Activated naive CD8-positive, alpha-beta T cell treated with anti-CD3 and anti-CD28 coated beads, Interleukin-2, amount 50 U/mL, for 24 hours (primary cell): Measurements from ENCODE around the gene CEP112.

Experiments used
- ATAC-seq: fragments of 150-1000 bp; cut with Tn5 transposase; one replicate; pipeline ENCODE4 v1.10.0; 2021
- DNase-seq: peaks from one replicate; pipeline ENCODE4 v3.0.0; 2021
- H3K27ac Mint-ChIP-seq: one replicate; pipeline ENCODE4 v1.8.0; 2021; ENCODE audit warnings: mild to moderate bottlenecking, mixed read lengths
- H3K27me3 Mint-ChIP-seq: one replicate; pipeline ENCODE4 v1.8.0; 2021; ENCODE audit warnings: mixed read lengths
- H3K36me3 Mint-ChIP-seq: one replicate; pipeline ENCODE4 v1.8.0; 2021; ENCODE audit warnings: low read depth, mixed read lengths
- H3K4me1 Mint-ChIP-seq: one replicate; pipeline ENCODE4 v1.8.0; 2021; ENCODE audit warnings: mixed read lengths
- H3K4me3 Mint-ChIP-seq: one replicate; pipeline ENCODE4 v1.8.0; 2021; ENCODE audit warnings: mild to moderate bottlenecking, moderate library complexity, mixed read lengths
- H3K9me3 Mint-ChIP-seq: one replicate; pipeline ENCODE4 v1.8.0; 2021; ENCODE audit warnings: mixed read lengths

The CEP112 gene

DNA sequence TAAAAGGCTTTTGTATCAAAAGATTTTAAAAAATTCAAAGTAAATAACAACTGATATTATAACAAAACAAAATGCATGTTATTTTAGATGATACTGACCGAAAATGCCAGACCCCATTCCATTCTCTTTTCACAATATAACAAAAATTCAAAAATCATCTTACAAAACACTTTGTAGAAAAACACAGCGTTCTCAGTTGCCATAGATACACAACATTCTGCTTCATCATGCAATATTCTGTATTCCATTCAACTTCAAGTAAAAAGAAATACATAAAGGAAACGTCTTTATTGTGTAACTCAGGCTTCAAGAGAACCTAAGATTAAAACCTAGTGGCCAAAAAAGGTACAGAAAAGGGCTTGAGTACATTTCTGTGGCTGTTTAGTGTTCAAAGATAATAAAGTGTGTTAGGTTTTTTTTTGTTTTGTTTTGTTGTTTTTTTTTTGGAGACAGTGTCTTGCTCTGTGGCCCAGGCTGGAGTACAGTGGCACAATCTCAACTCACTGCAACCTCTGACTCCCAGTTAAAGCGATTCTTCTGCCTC, 250.5 kb downstream of the CEP112 start:
- DNase-seq: no peak
- H3K27ac Mint-ChIP-seq: no peak overlapping the region
- no peak for ATAC-seq
- H3K9me3 Mint-ChIP-seq: no peaks in the 10 kb centered on the region
- H3K4me1 Mint-ChIP-seq: no peaks in the 10 kb centered on the region
- no peaks in the 10 kb centered on the region for H3K36me3 Mint-ChIP-seq
- H3K4me3 Mint-ChIP-seq: no peak overlapping the region
- H3K27me3 Mint-ChIP-seq: no peaks in the 10 kb centered on the region

- Mint-ChIP-seq H3K27me3 (peaks cover 2% of the 10 kb centered on the region), H3K4me3 (no peak overlapping the region), H3K36me3 (peaks cover 4% of the 10 kb centered on the region), H3K4me1 (no peaks in the 10 kb centered on the region), H3K27ac (no peak overlapping the region), H3K9me3 (peaks cover 21% of the 10 kb centered on the region)
- no peak for ATAC-seq
- no peak for DNase-seq
These were observed 255.9 kb downstream of the CEP112 start for GRCh38 chr17:65936013-65936412.

DNA sequence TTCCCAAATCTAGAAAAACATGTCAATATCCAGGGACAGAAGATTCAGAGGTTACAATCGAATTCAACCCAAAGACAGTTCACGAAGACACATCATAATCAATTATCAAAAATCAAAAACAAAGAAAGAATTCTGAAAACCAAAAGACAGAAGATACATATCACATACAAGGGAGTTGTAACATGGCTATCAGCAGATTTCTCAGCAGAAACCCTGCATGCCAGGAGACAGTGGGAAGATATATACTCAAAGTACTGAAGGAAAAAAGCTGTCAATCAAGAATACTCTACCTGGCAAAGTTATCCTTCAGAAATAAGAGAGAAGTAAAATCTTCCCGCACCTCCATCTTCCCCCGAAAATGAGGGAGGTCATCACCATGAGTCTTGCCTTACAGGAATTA, 258.6 kb downstream of the CEP112 start:
- H3K4me3 Mint-ChIP-seq: no peak overlapping the region
- no peak overlapping the region for H3K27ac Mint-ChIP-seq
- peaks cover 2% of the 10 kb centered on the region for H3K27me3 Mint-ChIP-seq
- H3K36me3 Mint-ChIP-seq: peaks cover 4% of the 10 kb centered on the region
- DNase-seq (no peak), ATAC-seq (no peak)
- peaks cover 21% of the 10 kb centered on the region for H3K9me3 Mint-ChIP-seq
- H3K4me1 Mint-ChIP-seq: no peaks in the 10 kb centered on the region

DNA sequence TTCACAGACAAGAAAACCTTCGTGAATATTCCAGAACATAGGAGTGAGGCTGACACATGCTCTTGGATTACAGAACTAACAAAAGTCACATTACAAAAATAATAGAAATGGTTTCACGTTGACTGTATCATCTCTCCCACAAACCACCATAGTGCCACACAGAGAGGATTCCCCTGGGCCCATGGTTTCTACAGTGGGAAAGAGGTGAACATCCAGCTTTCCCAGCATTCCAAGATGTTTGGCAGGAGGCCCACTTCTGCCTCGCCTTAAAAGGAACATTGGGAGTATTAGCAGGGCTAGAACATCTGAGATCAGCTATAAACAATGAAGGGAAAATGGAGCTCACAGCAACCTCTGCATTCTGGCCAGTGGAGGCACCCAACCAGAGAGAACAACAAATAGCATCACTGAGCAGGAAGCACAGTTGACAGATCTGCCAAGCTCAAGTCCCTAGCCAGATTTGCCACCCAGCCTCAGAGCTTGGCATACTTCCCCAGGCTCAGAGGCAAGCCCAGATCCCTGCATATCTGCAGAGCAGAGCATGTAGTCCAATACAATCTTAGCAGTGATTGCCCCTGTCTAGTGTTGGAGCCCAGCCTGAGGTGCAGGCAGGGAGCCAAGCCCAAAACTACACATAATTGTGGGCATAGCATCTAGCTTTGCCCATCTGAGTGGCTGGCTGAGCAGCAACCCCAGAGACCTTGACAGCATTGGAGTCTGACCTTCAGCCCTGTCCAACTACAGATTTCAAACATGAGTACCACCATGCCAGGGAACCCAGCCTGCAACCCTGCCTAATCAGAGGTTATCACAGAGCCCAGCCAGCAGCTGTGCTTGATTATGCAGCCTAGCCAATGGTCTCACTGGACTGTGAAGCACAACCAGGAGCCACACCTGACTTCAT, 260.4 kb downstream of the CEP112 start:
- Mint-ChIP-seq H3K27me3 (peaks cover 2% of the 10 kb centered on the region), H3K4me3 (no peak overlapping the region), H3K4me1 (no peaks in the 10 kb centered on the region), H3K27ac (no peak overlapping the region), H3K36me3 (peaks cover 5% of the 10 kb centered on the region), H3K9me3 (peaks cover 21% of the 10 kb centered on the region)
- DNase-seq (no peak), ATAC-seq (no peak)

- ATAC-seq: no peak
- H3K4me1 Mint-ChIP-seq: no peaks in the 10 kb centered on the region
- H3K36me3 Mint-ChIP-seq: peaks cover 5% of the 10 kb centered on the region
- DNase-seq: no peak
- peaks cover 2% of the 10 kb centered on the region for H3K27me3 Mint-ChIP-seq
- no peak overlapping the region for H3K4me3 Mint-ChIP-seq
- H3K9me3 Mint-ChIP-seq: peaks cover 21% of the 10 kb centered on the region
- no peak overlapping the region for H3K27ac Mint-ChIP-seq
These were observed 261.7 kb downstream of the CEP112 start for GRCh38 chr17:65930140-65930730.

- no peaks in the 10 kb centered on the region for H3K4me1 Mint-ChIP-seq
- H3K4me3 Mint-ChIP-seq: no peak overlapping the region
- no peaks in the 10 kb centered on the region for H3K9me3 Mint-ChIP-seq
- no peak overlapping the region for H3K27ac Mint-ChIP-seq
- H3K36me3 Mint-ChIP-seq: peaks cover 2% of the 10 kb centered on the region
- ATAC-seq (no peak), DNase-seq (no peak)
- no peaks in the 10 kb centered on the region for H3K27me3 Mint-ChIP-seq
These were observed 265.3 kb downstream of the CEP112 start for GRCh38 chr17:65926599-65926998.

DNA sequence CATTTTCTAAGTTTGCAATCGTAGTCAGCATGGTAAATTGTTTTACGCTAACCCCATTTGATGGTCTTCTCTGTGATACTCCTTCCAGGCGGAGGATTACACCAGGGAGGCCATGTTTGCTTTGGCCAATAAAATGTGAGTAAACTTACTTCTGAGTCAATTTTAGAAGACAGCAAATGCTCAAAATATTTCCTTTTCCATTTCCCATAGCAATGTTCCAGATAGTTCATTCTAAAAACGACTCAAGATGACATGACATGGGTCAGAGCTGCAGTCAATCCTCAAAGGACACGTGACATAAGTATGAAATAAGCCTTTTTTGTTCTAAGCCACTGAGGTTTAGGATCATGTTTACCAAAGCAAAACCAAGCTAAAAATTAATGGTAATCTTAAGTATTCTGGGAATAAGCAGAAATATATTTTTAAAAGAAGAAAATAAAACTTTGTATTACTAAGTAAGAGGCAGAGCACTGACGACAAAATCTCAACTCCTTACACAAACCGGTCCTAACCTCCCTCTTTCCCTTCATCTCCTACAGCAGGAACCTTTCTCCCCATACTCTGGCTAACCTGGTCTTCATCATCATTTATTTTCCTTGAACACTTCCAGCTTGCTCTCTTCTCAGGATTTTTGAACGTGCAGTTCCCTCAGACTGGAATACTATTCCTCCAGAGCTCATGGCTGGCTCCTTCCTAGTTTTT, 266.2 kb downstream of the CEP112 start:
- Mint-ChIP-seq H3K9me3 (no peaks in the 10 kb centered on the region), H3K36me3 (peaks cover 2% of the 10 kb centered on the region), H3K4me3 (no peak overlapping the region), H3K27ac (no peak overlapping the region), H3K4me1 (no peaks in the 10 kb centered on the region), H3K27me3 (no peaks in the 10 kb centered on the region)
- DNase-seq (no peak), ATAC-seq (no peak)

DNA sequence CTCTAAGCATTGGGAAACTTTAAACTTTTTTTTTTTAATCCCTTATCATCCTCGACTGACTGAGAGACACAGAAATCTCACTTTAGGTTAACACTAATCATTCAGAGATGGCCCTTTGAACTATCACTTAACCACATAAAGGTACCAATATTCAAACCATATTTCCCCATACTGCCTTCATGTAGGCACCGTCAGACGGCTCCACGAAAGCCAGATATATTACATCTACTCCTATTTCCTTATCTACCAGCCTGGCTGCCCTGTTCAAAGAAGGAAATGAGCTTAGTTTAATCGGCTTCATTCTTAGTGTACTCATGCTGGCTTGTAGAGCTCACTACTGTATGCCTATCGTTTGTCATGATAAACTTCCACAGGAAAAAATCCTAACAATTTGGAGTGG, 270.9 kb downstream of the CEP112 start:
- Mint-ChIP-seq H3K27me3 (no peaks in the 10 kb centered on the region), H3K27ac (no peak overlapping the region), H3K36me3 (no peaks in the 10 kb centered on the region), H3K9me3 (no peaks in the 10 kb centered on the region), H3K4me1 (no peaks in the 10 kb centered on the region), H3K4me3 (no peak overlapping the region)
- DNase-seq (no peak), ATAC-seq (no peak)

DNA sequence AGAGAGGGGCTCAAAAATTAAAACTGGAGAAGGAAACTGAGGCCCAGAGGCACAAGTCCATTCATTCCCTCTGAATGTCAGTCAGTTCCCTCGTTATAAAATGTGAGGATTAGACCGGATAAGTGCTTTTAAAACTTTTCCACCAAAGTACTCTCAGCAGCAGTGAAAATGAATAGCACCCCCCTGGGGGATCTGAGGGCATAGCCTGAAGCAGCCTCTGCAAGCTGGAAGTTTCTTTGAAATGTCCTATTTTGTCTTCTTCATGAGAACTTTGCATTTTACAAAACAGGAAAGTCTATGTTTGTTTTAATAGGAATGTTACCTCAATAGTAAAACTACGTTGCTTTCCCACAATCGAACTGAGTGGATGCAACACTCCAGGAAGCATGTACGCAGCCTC, 273.0 kb downstream of the CEP112 start:
- Mint-ChIP-seq H3K27ac (no peak overlapping the region), H3K36me3 (peaks cover 4% of the 10 kb centered on the region), H3K27me3 (no peaks in the 10 kb centered on the region), H3K9me3 (peaks cover 14% of the 10 kb centered on the region), H3K4me1 (peaks cover 15% of the 10 kb centered on the region), H3K4me3 (no peak overlapping the region)
- ATAC-seq (no peak), DNase-seq (no peak)

DNA sequence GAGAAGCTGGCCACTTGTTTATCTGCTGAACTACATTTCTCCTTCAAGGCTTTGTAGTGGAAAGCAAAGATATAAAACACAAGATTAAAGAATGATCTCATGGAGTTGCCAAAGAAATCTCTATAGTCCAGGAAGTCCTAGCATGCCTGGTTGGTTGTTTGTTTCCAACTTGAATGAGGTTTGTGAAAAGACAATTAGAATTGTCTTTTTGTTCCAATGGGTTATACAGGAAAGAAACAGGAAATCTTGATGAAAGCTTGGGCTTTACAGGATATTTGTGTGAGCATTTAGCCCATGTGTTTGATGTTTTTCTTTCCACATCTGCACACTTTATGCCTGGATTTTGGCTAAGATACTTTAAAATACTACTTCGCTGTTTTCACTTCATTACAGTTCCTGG, 273.4 kb downstream of the CEP112 start:
- Mint-ChIP-seq H3K4me1 (peaks cover 15% of the 10 kb centered on the region), H3K27ac (no peak overlapping the region), H3K36me3 (peaks cover 4% of the 10 kb centered on the region), H3K9me3 (peaks cover 14% of the 10 kb centered on the region), H3K4me3 (no peak overlapping the region), H3K27me3 (no peaks in the 10 kb centered on the region)
- ATAC-seq (no peak), DNase-seq (no peak)

DNA sequence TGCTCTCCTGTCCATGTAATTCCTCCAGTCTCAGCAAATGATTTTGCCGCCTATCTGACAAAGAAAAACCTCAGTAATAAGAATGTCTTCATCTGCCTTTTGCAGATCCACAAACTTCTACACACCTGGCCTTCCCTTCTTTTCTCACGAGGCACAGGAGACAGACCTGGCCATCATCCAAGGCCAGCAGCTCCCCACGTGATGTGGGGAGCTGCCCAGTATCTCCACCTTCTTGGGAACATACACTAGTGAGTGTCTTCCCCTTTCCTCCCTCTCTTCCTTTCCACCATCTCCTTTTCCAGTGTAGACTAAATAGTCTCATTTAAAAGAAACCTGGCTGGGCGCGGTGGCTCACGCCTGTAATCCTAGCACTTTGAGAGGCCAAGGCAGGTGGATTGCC, 274.4 kb downstream of the CEP112 start:
- Mint-ChIP-seq H3K36me3 (peaks cover 4% of the 10 kb centered on the region), H3K27ac (no peak overlapping the region), H3K27me3 (no peaks in the 10 kb centered on the region), H3K9me3 (peaks cover 14% of the 10 kb centered on the region), H3K4me1 (peaks cover 15% of the 10 kb centered on the region), H3K4me3 (no peak overlapping the region)
- no peak for DNase-seq
- ATAC-seq: no peak

- Mint-ChIP-seq H3K9me3 (peaks cover 21% of the 10 kb centered on the region), H3K4me1 (peaks cover 15% of the 10 kb centered on the region), H3K27ac (no peak overlapping the region), H3K4me3 (no peak overlapping the region), H3K27me3 (no peaks in the 10 kb centered on the region), H3K36me3 (peaks cover 6% of the 10 kb centered on the region)
- DNase-seq: no peak
- ATAC-seq: no peak
These were observed 275.5 kb downstream of the CEP112 start for GRCh38 chr17:65916425-65916824.

- ATAC-seq (peak; percentile 78), DNase-seq (no peak)
- Mint-ChIP-seq H3K36me3 (peaks cover 12% of the 10 kb centered on the region), H3K27me3 (no peaks in the 10 kb centered on the region), H3K9me3 (peaks cover 34% of the 10 kb centered on the region), H3K4me1 (peaks cover 15% of the 10 kb centered on the region), H3K4me3 (no peak overlapping the region), H3K27ac (peak overlapping the region; percentile 49)
These were observed 277.1 kb downstream of the CEP112 start for GRCh38 chr17:65914784-65915342.

DNA sequence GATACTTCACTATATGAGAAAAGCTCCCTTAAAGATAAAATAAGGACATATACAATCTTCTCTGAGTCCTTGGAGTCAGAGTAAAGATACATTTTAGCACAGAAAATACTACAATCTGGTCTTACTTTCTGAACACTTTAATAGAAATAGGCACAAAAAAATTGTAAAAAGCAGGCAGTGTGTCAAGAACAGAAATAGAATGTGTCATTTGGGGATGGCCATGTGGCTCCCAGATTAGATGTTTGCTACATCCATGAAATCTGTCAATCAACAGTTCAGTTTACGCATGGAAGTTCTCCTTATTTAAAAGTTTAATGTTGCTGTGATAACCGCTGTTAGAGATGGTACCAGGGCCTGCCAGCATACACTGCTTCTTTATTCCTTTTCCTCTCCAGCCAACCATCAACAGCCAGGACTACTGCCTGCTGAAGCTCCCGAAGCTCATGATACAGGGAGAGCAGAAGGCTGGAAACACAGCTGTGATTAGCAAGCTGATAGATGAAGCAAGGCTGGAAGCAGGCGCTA, 278.5 kb downstream of the CEP112 start:
- Mint-ChIP-seq H3K4me3 (no peak overlapping the region), H3K9me3 (peaks cover 46% of the 10 kb centered on the region), H3K27ac (no peak overlapping the region), H3K4me1 (peaks cover 15% of the 10 kb centered on the region), H3K27me3 (no peaks in the 10 kb centered on the region), H3K36me3 (peaks cover 15% of the 10 kb centered on the region)
- DNase-seq (no peak), ATAC-seq (no peak)
